Fibroblast of lung (primary cell): ENCODE data around the gene CYTH4. TPM values are rescaled to one million over a fixed set of nuclear protein-coding genes. Genes with fewer than 3 reads are reported as not detected.

Source experiments
- DNase-seq, 2 donors: peaks; one replicate each; pipeline versions ENCODE4 v3.0.0 to v3.0.0-alpha.2; 2010; ENCODE audit warnings: low read depth in 2 of 2
- H2AFZ ChIP-seq: 2 replicates; pipeline ENCODE4 v1.5.1; 2012; ENCODE audit warnings: low read length, control low read depth, inconsistent platforms
- H3K27ac ChIP-seq: 2 replicates; pipeline ENCODE4 v1.5.1; 2011; ENCODE audit warnings: low read length, control low read depth; ENCODE audit not compliant: insufficient read depth
- H3K27me3 ChIP-seq: 2 replicates; pipeline ENCODE4 v1.5.1; 2011; ENCODE audit warnings: mild to moderate bottlenecking, low read length; ENCODE audit not compliant: control insufficient read depth, insufficient read depth
- H3K36me3 ChIP-seq: 2 replicates; pipeline ENCODE4 v1.5.1; 2011; ENCODE audit warnings: low read length; ENCODE audit not compliant: control insufficient read depth, insufficient read depth
- H3K4me1 ChIP-seq: 2 replicates; pipeline ENCODE4 v1.5.1; 2011; ENCODE audit warnings: low read length; ENCODE audit not compliant: control insufficient read depth, insufficient read depth; ENCODE audit errors: extremely low read depth
- H3K4me2 ChIP-seq: 2 replicates; pipeline ENCODE4 v1.5.1; 2011; ENCODE audit warnings: low read length, control low read depth; ENCODE audit not compliant: insufficient read depth; ENCODE audit errors: extremely low read depth
- H3K4me3 ChIP-seq, 4 experiments: fragments of 200-600 bp in 1 of 4; sonication (generic) in 1 of 4; replicated peaks in 1 of 4; 2 replicates each; pipeline ENCODE4 v1.5.1; 2011 to 2016; ENCODE audit warnings: low read length in 4 of 4, low read depth in 3 of 4, mild to moderate bottlenecking in 3 of 4, control low read depth in 2 of 4, inconsistent platforms in 1 of 4, mixed read lengths in 1 of 4; ENCODE audit not compliant: insufficient read depth in 1 of 4; ENCODE audit errors: control extremely low read depth in 1 of 4
- H3K79me2 ChIP-seq: 2 replicates; pipeline ENCODE4 v1.5.1; 2012; ENCODE audit warnings: mild to moderate bottlenecking, low read length, inconsistent platforms; ENCODE audit not compliant: control insufficient read depth, insufficient read depth
- H3K9ac ChIP-seq: 2 replicates; pipeline ENCODE4 v1.5.1; 2011; ENCODE audit warnings: mild to moderate bottlenecking, low read length, control low read depth; ENCODE audit not compliant: insufficient read depth
- H3K9me3 ChIP-seq: 2 replicates; pipeline ENCODE4 v1.5.1; 2012; ENCODE audit warnings: low read depth, low read length; ENCODE audit not compliant: control insufficient read depth, insufficient read depth
- H4K20me1 ChIP-seq: 2 replicates; pipeline ENCODE4 v1.5.1; 2011; ENCODE audit warnings: low read length; ENCODE audit not compliant: control insufficient read depth, insufficient read depth; ENCODE audit errors: extremely low read depth
- CTCF ChIP-seq, 2 donors: IDR thresholded peaks in 1 of 2; conservative IDR thresholded peaks in 1 of 2; 1 replicate in 1 of 2; 2 replicates in 1 of 2; pipeline ENCODE4 v1.5.1; 2011 to 2012; ENCODE audit warnings: low read length in 2 of 2, control low read depth in 1 of 2, inconsistent platforms in 1 of 2, low read depth in 1 of 2, mild to moderate bottlenecking in 1 of 2
- EZH2 ChIP-seq: IDR thresholded peaks from 2 replicates; pipeline ENCODE4 v1.5.1; 2012; ENCODE audit warnings: low read length, control low read depth, mild to moderate bottlenecking; ENCODE audit errors: missing control alignments
- polyA plus RNA-seq, 2 donors: library from polyadenylated mRNA; depleted of rRNA in 1 of 2; stranded (reverse) in 1 of 2; unstranded in 1 of 2; fragments of >200 nt; gene quantifications; 2 replicates each; pipeline ENCODE4 v1.2.1, GENCODE V29; 2011 to 2012; ENCODE audit warnings: missing spikeins in 1 of 2
- total RNA-seq: library from RNA; depleted of rRNA; stranded (reverse); fragments of >200 nt; gene quantifications from 2 replicates; pipeline ENCODE4 v1.2.1, GENCODE V29; 2014

The CYTH4 gene
- total and polyA plus RNA-seq, 2 donors (not counting 1 experiment from before 2014, with no cell fraction given), result under 0.01 TPM; not detected in 1

GRCh38 chr22:37294747-37295146, 12.4 kb downstream of the CYTH4 start:
- Histone ChIP-seq H3K27me3 (peaks cover 2% of the 10 kb centered on the region), H3K4me1 (no peaks in the 10 kb centered on the region), H3K27ac (no peak overlapping the region), H3K4me2 (no peak overlapping the region), H3K79me2 (no peaks in the 10 kb centered on the region), H3K36me3 (no peaks in the 10 kb centered on the region), H2AFZ (no peak overlapping the region), H3K9ac (no peak overlapping the region), H3K4me3 (no peak overlapping the region), H4K20me1 (no peaks in the 10 kb centered on the region), H3K9me3 (no peaks in the 10 kb centered on the region)
- TF ChIP-seq EZH2 (no peak), CTCF (conservative IDR thresholded peaks at IDR 0.05 in 1 of 2, IDR thresholded peaks at IDR 0.05 in 1 of 2; ENCODE audit: low read depth in 1 of 2, low read length in 2 of 2) (no peak)
- no peak for DNase-seq

- Histone ChIP-seq H3K4me1 (no peaks in the 10 kb centered on the region), H3K36me3 (no peaks in the 10 kb centered on the region), H3K27me3 (peaks cover 2% of the 10 kb centered on the region), H3K4me2 (no peak overlapping the region), H3K27ac (no peak overlapping the region), H3K9me3 (no peaks in the 10 kb centered on the region), H2AFZ (no peak overlapping the region), H3K79me2 (no peaks in the 10 kb centered on the region), H3K9ac (no peak overlapping the region), H3K4me3 (no peak overlapping the region), H4K20me1 (no peaks in the 10 kb centered on the region)
- TF ChIP-seq CTCF (conservative IDR thresholded peaks at IDR 0.05 in 1 of 2, IDR thresholded peaks at IDR 0.05 in 1 of 2; ENCODE audit: low read depth in 1 of 2, low read length in 2 of 2) (no peak), EZH2 (no peak)
- DNase-seq, result no peak
These were observed 13.0 kb downstream of the CYTH4 start for GRCh38 chr22:37295213-37295886.

- Histone ChIP-seq H3K36me3 (no peaks in the 10 kb centered on the region), H3K9me3 (no peaks in the 10 kb centered on the region), H3K4me2 (no peak overlapping the region), H3K79me2 (no peaks in the 10 kb centered on the region), H4K20me1 (no peaks in the 10 kb centered on the region), H3K4me1 (no peaks in the 10 kb centered on the region), H3K4me3 (no peak overlapping the region), H3K9ac (no peak overlapping the region), H3K27ac (no peak overlapping the region), H2AFZ (no peak overlapping the region), H3K27me3 (peaks cover 2% of the 10 kb centered on the region)
- DNase-seq, result no peak
- no peak for TF ChIP-seq CTCF (conservative IDR thresholded peaks at IDR 0.05 in 1 of 2, IDR thresholded peaks at IDR 0.05 in 1 of 2; ENCODE audit: low read depth in 1 of 2, low read length in 2 of 2)
- no peak for TF ChIP-seq EZH2
These were observed 13.6 kb downstream of the CYTH4 start for GRCh38 chr22:37295946-37296345.
